AG09319 (cell line): ENCODE results near the gene DDB1.

Experiments used
- DNase-seq: peaks from one replicate; pipeline ENCODE4 v3.0.0-alpha.2; 2010; ENCODE audit warnings: low read depth; ENCODE audit errors: extremely low read depth
- TF ChIP-seq, protein P1 (sequence below): IDR thresholded peaks from 2 replicates; pipeline ENCODE4 v1.5.1; 2011; ENCODE audit warnings: low read depth, mild to moderate bottlenecking, inconsistent platforms, low read length, moderate library complexity

The DDB1 gene

DNA sequence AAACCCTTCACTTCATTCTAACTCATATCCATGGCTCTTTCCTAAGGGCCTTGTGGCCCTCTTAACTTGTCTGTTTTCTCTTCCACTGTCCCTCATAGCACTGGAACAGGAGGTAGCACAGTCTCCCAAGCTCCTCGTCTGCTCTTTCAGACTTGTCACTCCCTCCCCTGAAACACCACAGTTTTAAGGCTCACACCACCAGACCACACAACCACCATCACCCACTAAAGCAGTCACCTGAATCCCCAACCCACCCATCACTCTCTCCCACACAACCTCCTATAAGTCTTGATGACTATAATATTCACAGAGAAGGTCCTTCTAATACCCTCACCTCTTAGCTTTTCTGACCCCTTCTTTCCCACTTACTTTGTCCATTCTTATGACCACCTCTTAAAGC lies 26.7 kb downstream of the DDB1 start:
- DNase-seq: no peak
- TF ChIP-seq, protein P1, sequence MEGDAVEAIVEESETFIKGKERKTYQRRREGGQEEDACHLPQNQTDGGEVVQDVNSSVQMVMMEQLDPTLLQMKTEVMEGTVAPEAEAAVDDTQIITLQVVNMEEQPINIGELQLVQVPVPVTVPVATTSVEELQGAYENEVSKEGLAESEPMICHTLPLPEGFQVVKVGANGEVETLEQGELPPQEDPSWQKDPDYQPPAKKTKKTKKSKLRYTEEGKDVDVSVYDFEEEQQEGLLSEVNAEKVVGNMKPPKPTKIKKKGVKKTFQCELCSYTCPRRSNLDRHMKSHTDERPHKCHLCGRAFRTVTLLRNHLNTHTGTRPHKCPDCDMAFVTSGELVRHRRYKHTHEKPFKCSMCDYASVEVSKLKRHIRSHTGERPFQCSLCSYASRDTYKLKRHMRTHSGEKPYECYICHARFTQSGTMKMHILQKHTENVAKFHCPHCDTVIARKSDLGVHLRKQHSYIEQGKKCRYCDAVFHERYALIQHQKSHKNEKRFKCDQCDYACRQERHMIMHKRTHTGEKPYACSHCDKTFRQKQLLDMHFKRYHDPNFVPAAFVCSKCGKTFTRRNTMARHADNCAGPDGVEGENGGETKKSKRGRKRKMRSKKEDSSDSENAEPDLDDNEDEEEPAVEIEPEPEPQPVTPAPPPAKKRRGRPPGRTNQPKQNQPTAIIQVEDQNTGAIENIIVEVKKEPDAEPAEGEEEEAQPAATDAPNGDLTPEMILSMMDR: no peak

DNA sequence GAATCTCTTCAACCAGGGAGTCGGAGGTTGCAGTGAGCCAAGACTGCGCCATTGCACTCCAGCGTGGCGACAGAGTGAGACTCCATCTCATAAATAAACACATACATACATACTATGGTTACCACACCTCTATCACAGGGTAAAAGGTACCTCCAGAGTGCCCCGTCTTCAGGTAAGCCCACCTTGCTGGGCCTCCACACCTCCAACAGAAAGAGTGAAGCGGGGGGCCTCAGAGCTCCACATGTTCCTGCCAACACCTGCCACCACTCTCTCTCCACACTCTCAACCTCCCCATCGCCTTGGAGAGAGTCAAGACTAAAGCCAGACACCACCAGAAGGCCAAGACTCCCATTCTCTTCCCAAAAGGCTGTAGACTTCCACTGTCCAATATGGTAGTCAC lies 27.5 kb downstream of the DDB1 start:
- TF ChIP-seq, protein P1: no peak
- no peak for DNase-seq

DNA sequence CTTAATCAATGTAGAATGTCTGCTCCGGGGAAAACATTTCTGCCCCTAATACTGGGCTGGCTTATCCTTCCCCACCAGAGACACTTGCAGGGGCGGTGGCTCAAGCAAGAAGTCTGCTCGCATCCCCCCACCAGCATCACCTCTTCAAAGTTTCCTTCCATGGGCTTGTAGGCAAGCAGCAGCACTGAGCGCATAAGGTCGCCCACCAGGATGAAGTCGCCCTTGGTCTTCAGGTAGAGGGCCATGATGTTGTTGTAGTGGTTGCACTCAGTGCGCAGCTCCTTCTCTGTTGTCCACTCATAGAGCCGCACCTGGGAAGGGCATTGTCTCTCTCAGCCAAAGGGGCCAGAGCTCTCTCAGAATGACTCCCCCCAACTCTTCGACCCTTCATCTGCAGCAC lies 29.2 kb downstream of the DDB1 start:
- TF ChIP-seq, protein P1: no peak
- DNase-seq: no peak

DNA sequence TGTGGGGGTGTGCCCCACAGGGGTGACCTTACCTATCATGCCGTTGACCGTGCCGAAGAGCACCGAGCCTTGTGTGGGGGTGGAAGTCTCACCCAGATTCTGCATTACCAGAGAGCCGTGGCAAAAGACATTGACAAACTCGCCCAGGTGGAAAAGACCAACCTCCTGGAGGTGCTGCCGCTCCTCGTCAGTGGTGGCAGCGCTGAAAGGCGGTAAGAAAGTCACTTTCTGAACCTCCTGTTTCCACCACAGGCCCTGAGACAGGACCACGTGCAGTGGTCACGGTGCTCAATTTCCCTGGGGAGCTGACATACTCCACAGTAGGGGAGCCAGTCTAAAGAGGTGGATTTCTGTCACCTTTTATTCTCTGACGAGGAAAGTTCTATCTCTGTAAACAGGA lies 30.4 kb downstream of the DDB1 start:
- TF ChIP-seq, protein P1: no peak
- DNase-seq: no peak

DNA sequence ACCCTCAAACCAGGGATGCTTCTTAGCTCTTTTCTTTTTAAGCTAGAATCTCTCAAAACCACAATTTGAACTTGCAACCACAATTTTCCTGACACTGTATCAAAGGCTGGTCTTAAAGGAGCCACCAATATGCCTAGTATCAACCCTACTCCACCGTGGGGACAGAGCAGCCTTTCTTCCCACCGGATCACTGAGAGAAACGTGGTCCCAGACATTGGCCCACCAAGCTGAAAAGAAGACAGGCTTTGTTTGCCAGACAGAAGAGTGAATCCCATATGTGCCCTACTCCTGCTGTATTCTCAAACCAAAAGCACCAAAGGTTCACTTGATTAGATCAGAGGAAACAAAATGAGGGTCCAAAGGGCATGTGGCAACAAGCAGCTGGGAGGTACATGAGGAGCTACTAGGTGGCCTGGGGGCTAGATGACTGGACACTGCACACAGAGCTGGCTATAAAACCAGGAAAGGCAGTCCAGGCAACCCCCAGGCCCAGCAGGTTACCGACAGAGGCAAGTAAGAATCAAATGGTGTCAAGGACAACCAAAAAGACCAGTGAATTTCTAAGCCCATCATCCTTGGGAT lies 34.2 kb downstream of the DDB1 start:
- TF ChIP-seq, protein P1: no peak
- no peak for DNase-seq

DNA sequence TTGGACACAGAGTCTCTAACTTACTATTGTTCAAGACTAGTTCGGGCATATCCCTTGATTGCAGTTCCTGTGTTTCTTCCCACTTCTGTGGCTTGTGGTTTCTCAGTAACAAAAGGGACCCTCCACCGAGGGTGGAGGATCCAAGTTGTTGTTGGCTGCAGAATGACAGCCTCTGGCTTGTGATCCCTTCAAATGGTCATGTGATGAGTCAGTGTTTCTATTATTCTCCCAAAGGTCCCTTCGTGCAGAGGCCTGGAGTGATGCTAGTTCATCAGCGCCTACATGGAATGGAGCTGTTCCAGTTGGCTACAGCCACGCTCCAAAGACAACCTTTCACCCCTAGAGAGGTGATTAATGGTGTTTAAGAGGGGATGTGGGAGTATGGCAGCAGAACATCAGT lies 35.2 kb downstream of the DDB1 start:
- DNase-seq: peak; percentile 83
- TF ChIP-seq, protein P1: no peak

DNA sequence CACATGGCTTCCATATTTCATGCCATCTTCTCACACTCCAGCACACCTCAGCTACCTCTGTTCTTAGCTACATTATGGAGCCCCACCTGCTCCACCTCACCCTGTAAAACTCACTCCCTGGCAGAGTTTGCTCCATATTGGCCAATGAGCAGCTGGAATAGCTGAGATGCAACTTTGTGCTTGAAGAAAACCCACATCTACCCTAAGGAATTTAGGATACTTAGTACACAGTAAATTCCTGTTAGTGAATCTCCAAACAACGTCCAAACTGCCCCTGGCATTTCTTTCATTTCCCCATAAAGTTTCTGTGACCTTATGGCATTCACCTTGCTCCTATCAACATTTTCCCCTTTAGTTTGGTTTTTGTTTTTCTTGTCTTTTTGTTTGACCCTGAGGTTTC lies 35.6 kb downstream of the DDB1 start:
- TF ChIP-seq, protein P1: no peak
- DNase-seq: no peak
